HG02610 (cell line): ENCODE results near the gene NSUN6.
"Not testable (repeated sequence)": the region's sequence is repeated elsewhere in the genome, so short reads cannot be mapped to it uniquely, and the experiment has no call there.

Experiments used
- ATAC-seq: cut with Tn5 transposase; IDR thresholded peaks from one replicate; pipeline ENCODE4 v1.9.1; 2021; ENCODE audit warnings: mild to moderate bottlenecking, moderate library complexity; ENCODE audit not compliant: unreplicated experiment

The NSUN6 gene

DNA sequence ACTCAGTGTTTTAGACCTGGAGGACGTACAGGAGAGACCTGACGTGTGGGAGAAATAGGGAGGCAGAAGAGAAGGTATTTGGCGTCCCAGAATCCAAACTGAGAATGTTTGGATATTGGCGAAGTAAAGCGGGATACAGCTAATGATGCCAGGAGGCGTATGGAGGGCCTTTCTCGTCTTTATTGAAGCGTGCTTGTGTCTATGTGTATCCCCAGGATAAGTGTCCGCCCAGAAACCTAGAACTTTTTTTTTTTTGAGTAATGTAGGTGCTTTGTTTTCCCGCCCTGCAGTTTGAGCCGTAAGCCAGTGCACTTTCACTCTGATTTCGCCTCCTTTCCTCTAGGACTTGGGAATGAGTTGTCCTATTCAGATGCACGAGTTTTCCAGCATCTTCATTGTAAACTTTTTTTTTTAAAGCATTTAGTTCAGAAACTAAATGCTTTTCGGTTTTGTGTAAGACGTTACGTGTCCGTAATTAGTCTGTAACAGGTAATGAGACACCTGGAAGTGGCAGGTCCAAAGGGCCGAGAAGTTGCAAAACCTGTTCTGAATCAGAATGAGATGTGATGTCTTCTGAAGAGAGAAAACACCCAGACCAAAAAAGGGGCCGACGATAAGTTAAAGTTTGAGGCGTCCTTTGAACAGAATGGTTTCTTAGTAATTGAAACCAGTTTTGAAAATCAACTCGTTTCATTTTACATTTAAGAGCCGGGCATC is 8.6 kb upstream of the NSUN6 start:
- peak; percentile 14 for ATAC-seq

DNA sequence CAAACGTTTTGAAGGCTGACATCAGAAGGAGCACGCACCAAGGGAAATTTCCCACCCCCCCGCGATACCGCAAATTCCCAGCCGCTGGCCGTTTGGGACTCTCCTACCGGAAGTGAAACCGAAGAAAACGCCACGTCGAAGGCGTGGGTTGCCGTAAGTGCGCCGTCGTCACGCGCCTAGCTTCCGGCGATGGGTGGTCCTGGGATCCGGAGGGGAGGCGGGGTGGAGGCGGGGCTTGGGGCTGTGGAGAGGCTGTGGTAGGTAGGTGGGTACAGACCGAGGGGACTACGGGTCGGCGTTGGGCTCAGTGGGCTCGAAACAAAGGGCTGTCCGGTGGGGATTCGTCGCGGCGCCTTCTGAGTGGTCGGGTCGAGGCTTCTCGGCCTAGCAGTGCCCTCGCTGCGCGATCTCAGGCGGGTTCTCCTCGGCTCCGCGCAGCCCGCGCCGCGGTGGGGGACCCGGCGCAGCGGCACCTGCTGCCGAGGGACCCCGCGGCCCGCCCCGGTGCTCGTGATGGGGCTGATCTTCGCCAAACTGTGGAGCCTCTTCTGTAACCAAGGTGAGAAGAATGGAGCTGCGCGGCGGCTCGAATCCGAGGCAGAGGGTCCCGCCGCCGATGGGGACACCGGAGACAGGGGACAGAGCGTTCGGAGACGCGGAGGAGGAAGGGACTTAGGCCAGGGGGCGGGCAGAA is 7.9 kb upstream of the NSUN6 start, which contains the start of gene ARL5B:
TSS of gene ARL5B (plus strand) at position 307 of the 694 bp plus-strand sequence. CDS start at position 514, 207 bp downstream.
- peak; percentile 92 for ATAC-seq

DNA sequence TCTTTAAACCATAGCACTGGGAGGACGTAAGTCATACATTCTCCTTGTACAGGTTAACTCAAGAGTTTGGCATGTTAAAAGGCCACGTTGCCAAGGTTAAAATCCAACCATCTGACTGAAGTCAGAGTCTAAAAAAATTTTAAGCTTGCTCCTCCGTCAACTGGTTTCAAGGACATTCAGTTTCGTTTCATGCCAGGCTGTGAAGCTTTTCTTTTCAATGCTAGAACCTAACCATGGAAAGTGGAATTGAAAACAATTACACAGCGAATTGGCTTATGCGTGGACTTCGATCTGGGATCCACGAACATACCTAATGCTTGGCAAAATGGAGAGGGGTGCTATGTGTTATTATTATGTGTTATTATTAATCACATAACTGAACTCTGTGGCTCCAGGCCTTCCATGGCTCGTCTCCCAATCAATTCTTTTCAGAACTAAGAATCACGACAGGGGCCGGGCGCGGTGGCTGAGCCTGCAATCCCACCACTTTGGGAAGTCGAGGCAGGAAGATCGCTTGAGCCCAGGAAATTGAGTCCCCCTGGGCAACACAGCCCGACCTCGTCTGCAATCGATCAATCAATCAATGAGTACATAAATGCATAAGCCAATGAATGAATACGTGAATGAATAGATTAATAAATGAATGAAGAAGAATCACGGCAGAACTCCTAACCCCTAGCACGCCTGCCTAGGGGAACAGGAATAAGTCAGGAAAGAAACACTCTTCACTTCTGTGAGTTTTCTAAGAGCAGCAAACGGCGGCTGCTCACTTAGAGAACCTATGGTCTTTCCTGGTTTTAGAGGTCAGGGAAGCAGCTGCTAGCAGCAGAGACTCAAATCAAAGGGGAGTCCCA is 7.1 kb upstream of the NSUN6 start:
- no peak for ATAC-seq

DNA sequence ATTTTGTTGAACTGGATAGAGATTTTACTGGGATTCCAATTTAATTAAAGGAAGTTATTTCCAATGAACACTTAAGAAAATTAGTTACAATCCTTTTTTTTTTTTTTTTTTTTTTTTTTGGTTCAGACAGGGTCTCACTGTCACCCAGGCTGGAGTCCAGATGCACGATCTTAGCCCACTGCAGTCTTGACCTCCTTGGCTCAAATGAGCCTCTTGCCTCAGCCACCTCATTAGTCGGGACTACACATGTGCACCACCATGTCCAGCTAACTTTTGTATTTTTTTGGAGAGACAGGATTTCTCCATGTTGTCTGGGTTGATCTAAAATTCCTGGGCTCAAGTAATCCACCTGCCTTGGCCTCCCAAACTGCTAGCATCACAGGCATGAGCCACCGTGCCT is 5.3 kb upstream of the NSUN6 start:
- no peak for ATAC-seq

DNA sequence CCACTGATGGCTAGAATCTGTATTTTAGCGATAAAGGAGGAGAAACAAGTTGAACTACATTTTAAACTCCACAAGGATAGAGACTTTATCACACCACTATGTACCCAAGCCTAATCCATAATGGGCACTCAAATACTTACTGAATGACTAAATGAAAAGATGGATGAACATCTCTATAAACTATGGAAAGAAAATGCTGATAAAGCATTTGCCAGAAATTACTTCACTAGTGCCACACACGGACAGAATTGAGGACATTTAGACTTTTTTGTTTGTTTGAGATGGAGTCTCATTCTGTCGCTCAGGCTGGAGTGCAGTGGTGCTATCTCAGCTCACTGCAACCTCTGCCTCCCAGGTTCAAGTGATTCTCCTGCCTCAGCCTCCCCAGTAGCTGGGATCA is 1.7 kb upstream of the NSUN6 start:
- no peak for ATAC-seq

DNA sequence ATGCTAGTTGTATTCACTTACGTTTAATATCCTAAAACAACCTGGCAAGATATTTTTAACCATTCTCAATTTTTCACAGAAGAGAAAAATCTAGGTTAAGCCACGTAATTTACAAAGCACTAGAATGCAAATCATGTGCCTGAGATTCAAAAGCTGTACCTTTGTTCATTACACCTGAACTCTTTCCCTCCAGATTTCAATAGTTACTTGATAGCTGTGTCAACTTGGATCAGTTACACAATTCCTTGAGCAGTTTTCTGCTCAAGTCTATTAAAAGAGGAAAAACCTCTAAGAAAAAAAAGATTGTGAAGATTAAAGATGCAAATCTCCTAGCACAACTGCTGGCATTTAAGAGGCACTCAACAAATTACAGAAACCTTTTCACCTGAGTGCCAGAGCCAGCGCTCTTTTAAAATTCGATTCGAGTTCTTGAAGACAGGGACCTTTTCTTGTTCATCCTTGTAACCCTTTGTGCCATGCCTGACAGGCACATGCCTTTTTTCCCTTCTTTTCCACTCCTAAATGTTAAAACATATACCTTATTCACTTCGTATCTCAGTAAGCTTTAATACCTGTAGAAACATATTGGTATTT is 886 bp downstream of the NSUN6 start:
- no peak for ATAC-seq

DNA sequence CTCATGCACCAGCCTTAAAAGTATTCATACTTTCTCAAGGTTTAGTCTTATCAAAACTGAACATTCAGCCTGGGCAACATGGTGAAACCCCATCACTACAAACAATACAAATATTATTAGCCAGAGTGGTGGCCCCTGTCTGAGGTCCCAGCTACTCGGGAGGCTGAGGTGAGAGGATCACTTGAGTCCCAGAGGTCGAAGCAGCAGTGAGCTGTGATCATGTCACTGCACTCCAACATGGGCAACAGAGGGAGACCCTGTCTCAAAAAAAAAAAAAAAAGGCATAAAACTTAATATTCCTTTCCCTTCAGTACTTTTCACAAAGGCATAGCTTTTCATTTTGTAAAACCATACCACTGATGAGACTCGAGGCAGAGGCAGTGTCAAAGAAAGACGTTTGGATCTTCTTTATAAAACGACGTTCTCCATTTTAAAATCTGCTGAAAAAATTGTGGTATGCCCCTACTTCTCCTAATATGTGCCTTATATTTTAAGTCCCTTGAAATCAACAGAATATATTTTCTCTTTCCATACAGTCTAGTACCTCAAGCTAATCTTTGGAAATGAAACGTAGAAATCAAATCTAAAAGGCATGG is 1.9 kb downstream of the NSUN6 start:
- no peak for ATAC-seq

DNA sequence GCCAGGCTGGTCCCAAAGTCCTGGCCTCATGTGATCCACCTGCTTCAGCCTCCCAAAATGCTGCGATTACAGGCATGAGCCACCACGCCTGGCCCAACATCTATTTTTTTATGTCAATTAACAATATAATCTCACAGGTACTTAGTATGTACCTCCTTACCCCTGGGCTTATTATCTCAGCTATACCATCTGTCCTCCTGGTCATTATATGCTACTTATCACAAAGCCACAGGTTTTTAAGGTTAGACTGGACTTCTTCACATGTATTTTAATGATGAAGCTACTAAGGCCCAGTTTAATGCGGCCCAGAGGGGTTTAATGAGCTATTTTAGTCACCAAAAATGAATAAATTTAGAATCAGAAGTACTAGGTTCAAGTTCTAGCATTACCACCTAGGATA is 3.4 kb downstream of the NSUN6 start:
- no peak for ATAC-seq

DNA sequence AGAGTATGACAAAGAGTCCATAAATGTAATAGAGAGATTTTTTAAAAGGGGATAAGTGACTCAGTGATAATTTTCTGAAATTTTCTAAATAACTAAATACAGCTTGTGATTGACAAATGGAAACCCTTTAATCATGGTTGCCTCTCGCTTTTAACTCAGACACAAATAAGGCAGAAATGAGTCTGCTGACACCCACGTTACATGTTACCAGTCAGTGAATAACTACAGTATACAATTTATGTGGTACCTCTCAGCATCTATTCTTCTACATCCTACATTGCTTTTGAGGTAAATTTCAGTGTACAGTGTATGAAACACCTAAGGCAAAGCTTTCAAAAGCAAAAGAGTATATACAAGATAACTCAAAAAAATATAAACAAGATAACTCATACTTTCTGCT is 4.2 kb downstream of the NSUN6 start:
- ATAC-seq, result no peak

DNA sequence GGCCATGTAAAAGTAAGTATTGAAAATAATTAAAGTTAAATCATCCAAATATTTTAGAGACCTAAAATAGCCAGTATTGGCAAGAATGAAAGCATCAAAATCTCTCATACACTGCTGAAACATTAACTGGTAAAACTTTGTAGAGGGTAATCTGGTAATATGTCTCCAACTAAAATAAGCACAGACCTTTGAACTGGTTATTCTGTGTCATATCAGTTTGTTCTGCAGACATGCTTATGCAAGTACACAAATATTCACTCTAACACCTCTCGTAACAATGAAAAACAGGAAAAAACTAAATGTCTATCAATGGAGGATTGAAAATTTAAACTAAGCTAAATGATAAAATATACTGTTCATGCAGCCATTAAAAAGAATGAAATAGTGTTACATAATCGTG is 11.7 kb downstream of the NSUN6 start:
- not testable (repeated sequence) for ATAC-seq

DNA sequence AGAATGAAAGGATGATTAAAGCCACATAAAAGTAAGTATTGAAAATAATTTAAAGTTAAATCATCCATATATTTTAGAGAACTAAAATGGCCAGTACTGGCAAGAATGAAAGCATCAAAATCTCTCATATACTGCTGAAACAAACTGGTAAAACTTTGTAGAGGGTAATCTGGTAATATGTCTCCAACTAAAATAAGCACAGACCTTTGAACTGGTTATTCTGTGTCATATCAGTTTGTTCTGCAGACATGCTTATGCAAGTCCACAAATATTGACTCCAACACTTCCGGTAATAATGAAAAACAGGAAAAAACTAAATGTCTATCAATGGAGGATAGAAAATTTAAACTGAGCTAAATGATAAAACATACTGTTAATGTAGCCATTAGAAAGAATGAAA is 14.0 kb downstream of the NSUN6 start:
- ATAC-seq, result not testable (repeated sequence)

DNA sequence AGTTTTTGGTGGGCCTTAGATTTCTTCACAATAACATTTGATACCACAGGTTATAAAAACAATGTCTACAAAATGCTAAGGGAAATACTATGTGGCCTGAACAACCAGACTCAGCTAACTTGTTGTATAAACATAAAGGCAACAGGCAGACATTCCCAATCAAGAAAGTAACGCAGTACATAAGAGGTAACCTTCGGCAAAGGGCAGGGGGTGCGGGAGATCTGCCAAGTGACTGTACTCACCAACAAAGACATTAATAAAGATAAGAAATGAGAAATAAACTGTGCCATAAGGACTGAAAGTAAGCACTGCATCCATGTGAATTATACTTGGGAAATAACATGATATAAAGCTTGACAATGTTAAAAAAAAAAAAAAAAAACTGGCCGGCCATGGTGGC is 15.4 kb downstream of the NSUN6 start:
- no peak for ATAC-seq

DNA sequence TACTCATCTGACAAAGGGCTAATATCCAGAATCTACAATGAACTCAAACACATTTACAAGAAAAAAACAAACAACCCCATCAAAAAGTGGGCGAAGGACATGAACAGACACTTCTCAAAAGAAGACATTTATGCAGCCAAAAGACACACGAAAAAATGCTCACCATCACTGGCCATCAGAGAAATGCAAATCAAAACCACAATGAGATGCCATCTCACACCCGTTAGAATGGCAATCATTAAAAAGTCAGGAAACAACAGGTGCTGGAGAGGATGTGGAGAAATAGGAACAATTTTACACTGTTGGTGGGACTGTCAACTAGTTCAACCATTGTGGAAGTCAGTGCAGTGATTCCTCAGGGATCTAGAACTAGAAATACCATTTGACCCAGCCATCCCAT is 18.9 kb downstream of the NSUN6 start:
- ATAC-seq, result not testable (repeated sequence)

DNA sequence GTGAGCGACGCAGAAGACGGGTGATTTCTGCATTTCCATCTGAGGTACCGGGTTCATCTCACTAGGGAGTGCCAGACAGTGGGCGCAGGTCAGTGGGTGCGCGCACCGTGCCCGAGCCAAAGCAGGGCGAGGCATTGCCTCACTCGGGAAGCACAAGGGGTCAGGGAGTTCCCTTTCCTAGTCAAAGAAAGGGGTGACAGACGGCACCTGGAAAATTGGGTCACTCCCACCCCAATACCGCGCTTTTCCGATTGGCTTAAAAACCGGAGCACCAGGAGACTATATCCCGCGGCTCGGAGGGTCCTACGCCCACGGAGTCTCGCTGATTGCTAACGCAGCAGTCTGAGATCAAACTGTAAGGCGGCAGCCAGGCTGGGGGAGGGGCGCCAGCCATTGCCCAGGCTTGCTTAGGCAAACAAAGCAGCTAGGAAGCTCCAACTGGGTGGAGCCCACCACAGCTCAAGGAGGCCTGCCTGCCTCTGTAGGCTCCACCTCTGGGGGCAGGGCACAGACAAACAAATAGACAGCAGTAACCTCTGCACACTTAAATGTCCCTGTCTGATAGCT is 23.9 kb downstream of the NSUN6 start:
- not testable (repeated sequence) for ATAC-seq

DNA sequence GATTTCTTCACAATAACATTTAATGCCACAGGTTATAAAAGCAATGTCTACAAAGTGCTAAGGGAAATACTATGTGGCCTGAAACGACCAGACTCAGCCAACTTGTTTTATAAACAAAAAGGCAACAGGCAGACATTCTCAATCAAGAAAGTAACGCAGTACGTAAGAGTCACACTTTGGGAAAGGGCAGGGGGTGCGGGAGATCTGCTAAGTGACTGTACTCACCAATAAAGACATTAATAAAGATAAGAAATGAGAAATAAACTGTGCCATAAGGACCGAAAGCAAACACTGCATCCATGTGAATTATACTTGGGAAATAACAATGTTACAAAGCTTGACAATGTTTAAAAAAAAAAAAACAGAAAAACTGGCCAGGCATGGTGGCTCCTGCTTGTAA is 25.5 kb downstream of the NSUN6 start:
- ATAC-seq, result no peak

DNA sequence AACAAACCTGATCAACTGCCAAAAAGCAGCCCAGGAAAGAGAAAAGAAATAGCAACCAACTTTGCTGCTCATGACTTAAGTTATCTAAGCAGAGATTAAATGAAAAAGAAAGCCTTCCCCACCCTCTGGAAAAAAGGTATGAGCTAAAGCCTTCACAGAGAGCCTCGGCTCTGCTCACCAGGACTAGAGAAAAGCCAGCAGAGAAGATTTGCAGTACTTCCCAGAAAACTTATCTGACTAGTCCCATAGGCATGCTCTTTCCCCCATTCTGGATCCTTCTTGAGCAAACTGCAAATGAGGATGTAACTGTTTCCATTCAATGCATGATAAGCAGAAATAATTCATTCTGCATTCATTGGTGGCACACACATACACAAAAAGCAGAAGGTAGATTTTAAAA is 27.7 kb downstream of the NSUN6 start:
- ATAC-seq, result not testable (repeated sequence)

DNA sequence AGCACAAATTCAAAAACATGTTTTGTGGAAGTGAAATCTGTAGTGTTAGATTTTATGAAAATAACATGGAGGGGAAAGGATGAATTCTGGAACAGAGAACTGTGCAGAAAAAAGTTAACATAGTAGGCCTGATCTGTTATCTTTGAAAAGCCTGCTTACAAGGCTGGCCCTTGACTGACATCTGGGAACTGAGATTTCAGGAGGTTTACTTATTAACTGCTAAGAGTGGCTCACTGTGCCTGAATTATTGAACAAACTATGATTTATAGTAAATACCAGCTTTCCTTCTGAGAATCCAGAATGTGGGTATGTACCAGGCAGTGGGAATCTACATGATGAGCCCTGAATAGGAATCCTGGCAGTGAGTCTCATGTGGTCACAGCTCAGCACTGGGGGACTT is 30.5 kb downstream of the NSUN6 start:
- ATAC-seq, result no peak

DNA sequence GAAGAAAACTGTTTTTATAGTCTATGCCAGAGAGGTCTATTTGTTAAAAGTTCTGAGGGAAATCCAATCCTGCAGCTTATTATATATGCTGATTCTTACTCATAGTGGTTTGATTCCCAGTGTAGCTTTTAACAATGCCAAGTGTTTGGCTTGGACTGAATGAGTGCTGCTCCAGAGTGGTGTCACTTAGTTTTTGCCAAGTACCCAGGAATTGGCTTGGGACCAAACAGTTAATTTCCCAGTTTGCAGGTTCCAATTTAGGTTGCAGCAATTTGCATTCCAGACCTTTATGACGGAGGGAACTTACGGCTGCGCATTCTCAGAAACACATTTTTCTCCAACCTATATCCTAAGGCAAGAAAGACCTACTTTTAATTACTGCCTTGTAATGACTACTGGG is 32.4 kb downstream of the NSUN6 start:
- ATAC-seq, result no peak

DNA sequence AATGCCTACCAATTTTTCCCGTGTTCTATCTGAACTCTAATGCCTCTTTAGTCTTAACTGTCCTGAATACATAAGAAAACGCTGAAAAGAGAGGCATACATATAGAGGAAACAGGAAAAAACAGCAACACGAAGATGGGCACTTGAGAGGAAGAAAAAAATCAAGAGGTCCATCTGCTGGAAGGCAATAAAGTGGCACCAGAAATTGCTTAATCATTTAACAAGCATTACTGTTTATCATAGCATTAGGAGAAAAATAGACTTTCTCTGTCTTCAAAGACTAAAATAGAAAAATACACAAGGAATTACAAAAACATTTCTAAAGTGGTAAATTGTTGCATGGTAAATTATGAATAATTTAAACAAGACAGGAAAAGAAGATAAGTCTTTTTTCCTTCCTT is 35.0 kb downstream of the NSUN6 start:
- no peak for ATAC-seq

DNA sequence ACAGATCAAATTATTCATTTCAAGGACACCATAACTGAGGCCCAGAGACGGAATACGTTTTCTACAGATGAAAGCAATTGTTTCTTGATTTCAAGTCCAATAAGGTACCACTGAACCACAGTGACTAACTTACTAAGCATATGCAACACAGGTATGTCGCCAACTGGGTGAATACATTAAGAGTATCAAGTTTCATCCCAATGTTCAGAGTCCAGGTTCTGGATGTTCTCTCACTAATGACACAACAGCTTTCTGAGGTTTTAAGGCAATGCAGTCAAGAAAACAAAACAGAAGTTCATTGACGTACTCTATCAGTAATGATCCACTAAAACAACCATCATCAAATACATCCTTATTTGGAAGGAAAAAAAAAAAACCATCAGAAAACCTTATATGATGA is 35.8 kb downstream of the NSUN6 start:
- no peak for ATAC-seq

DNA sequence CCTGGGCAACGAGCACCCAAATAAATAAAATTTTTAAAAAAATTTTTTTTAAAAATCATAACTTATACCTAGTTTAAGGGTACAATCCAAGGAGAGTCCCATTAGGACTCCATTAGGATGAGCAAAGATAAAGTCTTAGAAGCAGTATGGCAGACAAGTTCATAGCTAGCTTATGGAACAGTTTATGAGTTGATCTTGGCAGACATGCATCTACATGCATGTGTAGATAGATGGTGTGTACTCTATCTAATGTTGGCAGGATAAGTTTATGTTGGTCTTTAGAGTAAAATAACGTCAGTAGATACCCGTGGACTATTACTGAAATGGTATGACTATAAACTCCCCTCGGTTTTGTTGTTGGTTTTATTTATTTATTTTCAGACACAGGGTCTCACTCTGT is 40.2 kb downstream of the NSUN6 start:
- ATAC-seq, result no peak
